KMS-11 (cell line): ENCODE results near the gene USP2.

ENCODE experiments used
- H2AFZ ChIP-seq: fragments of 200-600 bp; sonication (generic); 2 replicates; pipeline ENCODE4 v1.6.1; 2016; ENCODE audit warnings: antibody characterized with exemption, mixed run types, low read depth
- H3K27ac ChIP-seq: fragments of 200-600 bp; sonication (generic); 2 replicates; pipeline ENCODE4 v1.6.1; 2016; ENCODE audit warnings: mild to moderate bottlenecking, mixed run types
- H3K27me3 ChIP-seq: fragments of 200-600 bp; sonication (generic); 2 replicates; pipeline ENCODE4 v1.6.1; 2017; ENCODE audit warnings: mild to moderate bottlenecking, low read depth, mixed run types, moderate library complexity; ENCODE audit not compliant: insufficient read depth
- H3K36me3 ChIP-seq: fragments of 200-600 bp; sonication (generic); 2 replicates; pipeline ENCODE4 v1.6.1; 2017; ENCODE audit warnings: mild to moderate bottlenecking, mixed run types; ENCODE audit not compliant: insufficient read depth
- H3K4me1 ChIP-seq: fragments of 200-600 bp; sonication (generic); 2 replicates; pipeline ENCODE4 v1.6.1; 2016; ENCODE audit warnings: mild to moderate bottlenecking, low read depth, mixed run types; ENCODE audit not compliant: poor library complexity, severe bottlenecking
- H3K4me2 ChIP-seq: fragments of 200-600 bp; sonication (generic); 2 replicates; pipeline ENCODE4 v1.7.0; 2016; ENCODE audit warnings: mild to moderate bottlenecking, mixed run types
- H3K4me3 ChIP-seq: fragments of 200-600 bp; sonication (generic); IDR thresholded peaks from 2 replicates; pipeline ENCODE4 v1.6.1; 2017; ENCODE audit warnings: low read depth, low read length, mixed read lengths; ENCODE audit not compliant: insufficient read depth
- H3K79me2 ChIP-seq: fragments of 200-600 bp; sonication (generic); 2 replicates; pipeline ENCODE4 v1.6.1; 2016; ENCODE audit warnings: low read depth, mixed run types; ENCODE audit not compliant: insufficient read depth
- H3K9ac ChIP-seq: fragments of 200-600 bp; sonication (generic); 2 replicates; pipeline ENCODE4 v1.6.1; 2016; ENCODE audit warnings: mild to moderate bottlenecking, mixed run types
- H4K20me1 ChIP-seq: fragments of 200-600 bp; sonication (generic); 2 replicates; pipeline ENCODE4 v1.6.1; 2016; ENCODE audit warnings: mild to moderate bottlenecking, mixed run types; ENCODE audit not compliant: insufficient read depth
- CTCF ChIP-seq: fragments of 200-600 bp; sonication (generic); conservative IDR thresholded peaks from 2 replicates; pipeline ENCODE4 v1.6.1; 2017; ENCODE audit warnings: low read depth, mild to moderate bottlenecking, antibody characterized with exemption, low read length, moderate library complexity, mixed read lengths

USP2 gene

GRCh38 chr11:119377112-119377901, 4.2 kb downstream of the USP2 start:
- Histone ChIP-seq H3K27ac (no peak overlapping the region), H3K79me2 (no peaks in the 10 kb centered on the region), H2AFZ (no peak overlapping the region), H3K36me3 (no peaks in the 10 kb centered on the region), H3K27me3 (no peaks in the 10 kb centered on the region), H3K4me1 (peaks cover 2% of the 10 kb centered on the region), H3K9ac (no peak overlapping the region), H3K4me3 (no peak overlapping the region), H4K20me1 (no peaks in the 10 kb centered on the region), H3K4me2 (no peak overlapping the region)
- no peak for TF ChIP-seq CTCF

- Histone ChIP-seq H3K36me3 (no peaks in the 10 kb centered on the region), H3K79me2 (no peaks in the 10 kb centered on the region), H3K9ac (no peak overlapping the region), H4K20me1 (no peaks in the 10 kb centered on the region), H3K27ac (no peak overlapping the region), H3K27me3 (no peaks in the 10 kb centered on the region), H3K4me3 (no peak overlapping the region), H2AFZ (no peak overlapping the region), H3K4me1 (no peaks in the 10 kb centered on the region), H3K4me2 (no peak overlapping the region)
- no peak for TF ChIP-seq CTCF
Measured at GRCh38 chr11:119376197-119376847, 5.2 kb downstream of the USP2 start.

GRCh38 chr11:119375337-119376196, 5.9 kb downstream of the USP2 start:
- Histone ChIP-seq H3K4me1 (no peaks in the 10 kb centered on the region), H2AFZ (no peak overlapping the region), H3K27me3 (no peaks in the 10 kb centered on the region), H3K36me3 (no peaks in the 10 kb centered on the region), H3K79me2 (no peaks in the 10 kb centered on the region), H3K4me3 (no peak overlapping the region), H4K20me1 (no peaks in the 10 kb centered on the region), H3K4me2 (no peak overlapping the region), H3K27ac (no peak overlapping the region), H3K9ac (no peak overlapping the region)
- no peak for TF ChIP-seq CTCF

- Histone ChIP-seq H3K36me3 (no peaks in the 10 kb centered on the region), H3K79me2 (no peaks in the 10 kb centered on the region), H3K27ac (no peak overlapping the region), H3K4me2 (no peak overlapping the region), H4K20me1 (no peaks in the 10 kb centered on the region), H2AFZ (no peak overlapping the region), H3K4me3 (no peak overlapping the region), H3K4me1 (no peaks in the 10 kb centered on the region), H3K9ac (no peak overlapping the region), H3K27me3 (no peaks in the 10 kb centered on the region)
- TF ChIP-seq CTCF = no peak
Measured at GRCh38 chr11:119374632-119375336, 6.7 kb downstream of the USP2 start.
